Skeletal muscle satellite cell (primary cell): ENCODE measurements around the gene PPP1R9A.

Experiments used
- H3K27me3 ChIP-seq: 2 replicates; pipeline ENCODE4 v1.7.0; 2013; ENCODE audit warnings: low read length; ENCODE audit not compliant: control insufficient read depth, insufficient read depth
- H3K36me3 ChIP-seq: 2 replicates; pipeline ENCODE4 v1.7.0; 2013; ENCODE audit warnings: mild to moderate bottlenecking, control low read depth, low read length; ENCODE audit not compliant: insufficient read depth
- H3K4me1 ChIP-seq: 2 replicates; pipeline ENCODE4 v1.7.0; 2013; ENCODE audit warnings: low read length; ENCODE audit not compliant: control insufficient read depth, insufficient read depth
- H3K4me2 ChIP-seq: 2 replicates; pipeline ENCODE4 v1.7.0; 2013; ENCODE audit warnings: mild to moderate bottlenecking, low read length
- H3K4me3 ChIP-seq: 2 replicates; pipeline ENCODE4 v1.7.0; 2013; ENCODE audit warnings: low read length
- H3K9ac ChIP-seq: 2 replicates; pipeline ENCODE4 v1.7.0; 2013; ENCODE audit warnings: mild to moderate bottlenecking, low read depth, low read length, moderate library complexity
- H3K9me3 ChIP-seq: replicated peaks from 2 replicates; pipeline ENCODE4 v1.7.0; 2013; ENCODE audit warnings: mild to moderate bottlenecking, control low read depth, low read length

The PPP1R9A gene

DNA sequence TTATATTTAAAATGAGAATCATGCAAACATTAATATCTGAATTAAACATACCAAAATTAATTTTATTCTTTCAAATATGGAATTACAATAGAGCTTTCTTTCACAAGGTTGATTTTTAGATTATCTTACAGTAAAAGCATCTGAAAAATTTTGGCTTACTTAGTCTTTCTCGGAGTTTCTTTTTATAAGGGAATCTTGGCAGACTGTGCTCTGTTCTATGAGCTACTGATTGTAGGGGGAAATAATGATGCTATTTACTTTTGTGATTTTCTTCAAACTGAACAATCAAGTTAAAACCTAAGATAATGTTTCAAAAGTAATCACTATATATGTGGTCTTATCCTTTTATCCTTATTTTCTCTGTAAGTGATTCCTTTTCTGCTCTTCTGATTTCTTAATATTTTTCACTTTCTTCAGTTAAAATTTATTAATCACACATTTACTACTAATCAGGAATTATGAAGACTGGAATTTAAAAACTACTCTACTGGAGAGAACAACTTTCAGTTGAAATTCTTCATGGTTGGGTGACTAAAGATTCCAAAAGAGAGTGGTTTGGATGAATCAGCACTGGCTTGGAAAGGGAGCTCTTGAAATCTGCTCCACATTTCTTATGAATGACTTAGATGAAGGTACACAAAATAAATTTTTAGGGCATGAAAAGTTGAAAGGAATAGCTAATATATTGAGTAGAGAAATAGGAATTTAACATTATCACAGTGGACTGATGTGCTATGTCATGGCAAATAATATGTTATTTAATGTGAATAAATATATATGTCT is 103.9 kb downstream of the PPP1R9A start:
- Histone ChIP-seq H3K36me3 (no peaks in the 10 kb centered on the region), H3K4me3 (no peak overlapping the region), H3K4me1 (peaks cover 15% of the 10 kb centered on the region), H3K27me3 (no peaks in the 10 kb centered on the region), H3K4me2 (peak overlapping the region; percentile 26), H3K9ac (no peak overlapping the region), H3K9me3 (no peaks in the 10 kb centered on the region)

DNA sequence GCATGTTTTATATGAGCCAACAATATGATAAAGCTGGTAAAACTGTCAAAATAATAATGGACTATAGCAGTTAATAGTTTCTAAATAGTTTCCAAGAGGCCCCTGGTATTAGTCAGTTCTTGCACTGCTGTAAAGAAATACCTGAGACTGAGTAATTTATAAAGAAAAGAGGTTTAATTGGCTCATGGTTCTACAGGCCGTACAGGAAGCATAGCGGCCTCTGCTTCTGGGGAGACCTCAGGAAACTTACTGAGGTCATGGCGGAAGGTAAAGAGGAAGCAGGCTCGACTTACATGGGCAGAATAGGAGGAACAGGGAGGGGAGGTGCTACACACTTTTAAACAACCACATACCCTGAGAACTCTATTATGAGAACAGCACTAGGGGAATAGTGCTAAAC is 104.6 kb downstream of the PPP1R9A start:
- Histone ChIP-seq H3K27me3 (no peaks in the 10 kb centered on the region), H3K9me3 (no peaks in the 10 kb centered on the region), H3K9ac (no peak overlapping the region), H3K4me1 (peaks cover 15% of the 10 kb centered on the region), H3K4me2 (no peak overlapping the region), H3K36me3 (no peaks in the 10 kb centered on the region), H3K4me3 (no peak overlapping the region)

DNA sequence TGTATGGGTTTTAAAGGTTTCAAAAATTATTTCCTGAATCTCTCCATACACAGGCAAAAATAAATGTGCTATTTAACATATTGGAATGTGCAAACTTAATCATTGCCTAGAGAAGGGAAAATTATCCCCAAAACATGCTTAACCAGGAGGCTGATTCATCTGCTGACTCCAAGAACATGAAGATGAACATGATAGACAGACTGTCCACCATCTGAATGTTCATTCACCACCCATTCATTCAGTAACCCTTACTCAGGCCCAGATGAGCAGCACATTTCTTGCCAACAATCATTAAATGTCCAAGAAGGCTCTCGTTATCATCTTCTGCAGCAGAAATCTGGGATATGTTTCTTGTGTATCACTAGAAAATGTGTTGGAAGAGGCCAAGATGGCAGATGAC is 110.6 kb downstream of the PPP1R9A start:
- Histone ChIP-seq H3K4me3 (no peak overlapping the region), H3K36me3 (no peaks in the 10 kb centered on the region), H3K4me2 (no peak overlapping the region), H3K9me3 (no peaks in the 10 kb centered on the region), H3K27me3 (no peaks in the 10 kb centered on the region), H3K4me1 (no peaks in the 10 kb centered on the region), H3K9ac (no peak overlapping the region)

DNA sequence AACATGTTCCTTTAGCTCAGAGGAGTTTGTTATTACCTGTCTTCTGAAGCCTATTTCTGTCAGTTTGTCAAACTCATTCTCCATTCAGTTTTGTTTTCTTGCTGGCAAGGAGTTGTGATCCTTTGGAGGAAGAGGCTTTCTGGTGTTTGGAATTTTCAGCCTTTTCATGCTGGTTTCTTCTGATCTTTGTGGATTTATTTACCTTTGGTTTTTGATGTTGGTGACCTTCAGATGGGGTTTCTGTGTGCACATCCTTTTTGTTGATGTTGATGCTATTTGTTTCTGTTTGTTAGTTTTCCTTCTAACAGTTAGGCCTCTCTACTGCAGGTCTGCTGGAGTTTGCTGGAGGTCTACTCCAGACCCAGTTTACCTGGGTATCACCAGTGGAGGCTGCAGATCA is 118.6 kb downstream of the PPP1R9A start:
- H3K4me2 ChIP-seq, result no peak overlapping the region
- H3K9me3 ChIP-seq, result no peaks in the 10 kb centered on the region
- H3K4me1 ChIP-seq, result no peaks in the 10 kb centered on the region
- H3K36me3 ChIP-seq, result no peaks in the 10 kb centered on the region
- no peak overlapping the region for H3K4me3 ChIP-seq
- H3K9ac ChIP-seq, result no peak overlapping the region
- no peaks in the 10 kb centered on the region for H3K27me3 ChIP-seq

DNA sequence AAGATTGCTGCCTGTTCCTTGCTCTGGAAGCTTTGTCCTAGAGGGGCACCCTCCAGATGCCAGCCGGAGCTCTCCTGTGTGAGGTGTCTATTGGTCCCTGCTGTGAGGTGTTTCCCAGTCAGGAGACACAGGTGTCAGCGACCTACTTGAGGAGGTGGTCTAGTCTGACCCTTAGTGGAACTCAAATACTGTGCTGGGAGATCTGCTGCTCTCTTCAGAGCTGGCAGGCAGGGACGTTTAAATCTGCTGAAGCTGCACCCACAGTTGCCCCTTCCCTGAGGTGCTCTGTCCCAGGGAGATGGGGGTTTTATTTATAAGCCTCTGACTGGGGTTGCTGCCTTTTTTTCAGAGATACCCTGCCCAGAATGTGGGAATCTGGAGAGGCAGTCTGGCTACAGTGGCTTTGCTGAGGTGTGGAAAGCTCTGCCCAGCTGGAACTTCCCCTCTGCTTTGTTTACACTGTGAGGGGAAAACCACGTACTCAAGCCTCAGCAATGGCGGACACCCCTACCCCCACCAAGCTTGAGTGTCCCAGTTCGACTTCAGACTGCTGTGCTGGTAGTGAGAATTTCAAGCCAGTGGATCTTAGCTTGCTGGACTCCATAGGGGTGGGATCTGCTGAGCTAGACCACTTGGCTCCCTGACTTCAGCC is 119.2 kb downstream of the PPP1R9A start:
- no peak overlapping the region for H3K4me2 ChIP-seq
- H3K9ac ChIP-seq, result no peak overlapping the region
- H3K27me3 ChIP-seq, result no peaks in the 10 kb centered on the region
- no peaks in the 10 kb centered on the region for H3K4me1 ChIP-seq
- H3K4me3 ChIP-seq, result no peak overlapping the region
- H3K9me3 ChIP-seq, result no peaks in the 10 kb centered on the region
- no peaks in the 10 kb centered on the region for H3K36me3 ChIP-seq

DNA sequence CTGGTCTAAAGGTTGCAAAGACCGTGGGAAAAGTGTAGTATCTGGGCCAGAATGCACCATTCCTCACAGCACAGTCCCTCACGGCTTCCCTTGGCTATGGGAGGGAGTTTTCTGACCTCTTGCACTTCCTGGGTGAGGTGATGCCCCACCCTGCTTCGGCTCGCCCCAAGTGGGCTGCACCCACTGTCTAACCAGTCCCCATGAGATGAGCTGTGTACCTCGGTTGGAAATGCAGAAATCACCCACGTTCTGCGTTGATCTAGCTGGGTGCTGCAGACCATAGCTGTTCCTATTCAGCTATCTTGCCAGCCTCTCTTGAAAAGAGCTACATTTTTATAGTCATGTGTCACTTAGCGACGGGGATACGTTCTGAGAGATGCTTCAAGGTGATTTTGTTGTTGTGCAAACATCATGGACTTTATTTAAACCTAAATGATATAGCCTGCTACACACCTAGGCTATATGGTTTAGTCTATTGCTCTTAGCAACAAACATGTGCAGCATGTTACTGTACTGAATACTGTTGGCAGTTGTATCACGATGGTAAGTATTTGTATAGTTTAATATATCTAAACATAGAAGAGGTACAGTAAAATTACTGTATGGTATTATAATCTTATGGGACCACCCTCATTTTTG is 120.0 kb downstream of the PPP1R9A start:
- no peaks in the 10 kb centered on the region for H3K4me1 ChIP-seq
- H3K36me3 ChIP-seq, result no peaks in the 10 kb centered on the region
- no peaks in the 10 kb centered on the region for H3K27me3 ChIP-seq
- H3K9me3 ChIP-seq, result no peaks in the 10 kb centered on the region
- no peak overlapping the region for H3K9ac ChIP-seq
- no peak overlapping the region for H3K4me3 ChIP-seq
- H3K4me2 ChIP-seq, result no peak overlapping the region

DNA sequence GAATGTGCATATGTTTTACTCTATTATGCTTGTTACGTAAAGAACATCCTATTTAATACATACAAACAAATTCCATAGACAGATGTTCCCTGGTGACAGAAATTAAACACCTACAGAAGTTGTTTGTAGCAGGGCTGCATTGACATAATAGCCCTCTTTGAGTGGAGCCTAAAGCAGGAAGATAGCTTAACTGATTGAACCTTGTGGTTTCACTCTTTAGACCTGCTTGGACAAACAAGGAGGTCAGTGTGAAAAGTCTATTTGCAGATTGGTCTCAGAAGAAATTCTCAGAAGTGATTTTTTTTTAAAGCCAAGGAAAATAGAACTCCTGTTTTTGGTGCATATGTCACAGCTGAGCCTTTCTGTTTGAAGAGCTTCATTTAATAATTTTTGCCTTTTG is 121.3 kb downstream of the PPP1R9A start:
- Histone ChIP-seq H3K4me1 (no peaks in the 10 kb centered on the region), H3K36me3 (no peaks in the 10 kb centered on the region), H3K4me2 (no peak overlapping the region), H3K9ac (no peak overlapping the region), H3K27me3 (no peaks in the 10 kb centered on the region), H3K9me3 (no peaks in the 10 kb centered on the region), H3K4me3 (no peak overlapping the region)

DNA sequence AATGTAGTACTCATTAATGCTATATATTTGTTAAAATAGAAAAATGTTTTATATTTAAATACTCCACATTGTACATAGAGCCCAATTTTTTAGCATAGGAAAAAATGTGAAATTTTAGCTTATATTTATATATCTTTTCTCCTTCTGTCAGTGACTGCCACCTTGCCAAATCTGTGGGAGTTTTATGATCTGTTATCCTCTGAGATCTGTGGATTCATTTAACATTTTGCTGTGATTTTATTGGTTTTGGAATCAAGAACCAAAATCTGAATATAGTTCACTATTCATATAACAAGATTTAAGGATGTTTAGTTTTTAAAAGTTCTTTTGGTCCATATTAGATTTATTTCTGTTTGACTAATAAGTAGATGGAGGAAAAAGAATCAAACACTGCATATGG is 127.9 kb downstream of the PPP1R9A start:
- Histone ChIP-seq H3K9ac (no peak overlapping the region), H3K9me3 (no peaks in the 10 kb centered on the region), H3K4me1 (no peaks in the 10 kb centered on the region), H3K36me3 (no peaks in the 10 kb centered on the region), H3K4me3 (no peak overlapping the region), H3K27me3 (no peaks in the 10 kb centered on the region), H3K4me2 (no peak overlapping the region)

DNA sequence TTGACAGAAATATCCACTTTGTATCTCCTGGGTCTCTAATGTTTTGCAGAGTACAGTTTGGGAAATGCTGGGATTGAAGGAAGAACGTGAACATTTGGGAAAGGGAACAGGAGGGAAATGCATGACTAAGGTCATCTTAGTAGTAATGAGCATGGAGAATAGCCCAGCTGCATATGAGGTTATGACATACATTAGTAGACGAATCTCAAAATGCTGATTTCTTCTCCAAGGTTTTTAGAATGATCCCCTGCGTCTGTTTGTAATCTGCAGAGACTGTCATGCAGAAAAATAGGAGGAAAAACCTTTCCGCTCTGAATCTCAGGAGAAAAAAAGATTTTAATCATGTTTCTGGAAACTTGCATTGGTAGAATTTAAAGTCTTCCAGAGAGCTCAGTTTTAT is 133.6 kb downstream of the PPP1R9A start:
- Histone ChIP-seq H3K9me3 (no peaks in the 10 kb centered on the region), H3K36me3 (no peaks in the 10 kb centered on the region), H3K27me3 (no peaks in the 10 kb centered on the region), H3K4me1 (no peaks in the 10 kb centered on the region), H3K4me2 (no peak overlapping the region), H3K9ac (no peak overlapping the region), H3K4me3 (no peak overlapping the region)

DNA sequence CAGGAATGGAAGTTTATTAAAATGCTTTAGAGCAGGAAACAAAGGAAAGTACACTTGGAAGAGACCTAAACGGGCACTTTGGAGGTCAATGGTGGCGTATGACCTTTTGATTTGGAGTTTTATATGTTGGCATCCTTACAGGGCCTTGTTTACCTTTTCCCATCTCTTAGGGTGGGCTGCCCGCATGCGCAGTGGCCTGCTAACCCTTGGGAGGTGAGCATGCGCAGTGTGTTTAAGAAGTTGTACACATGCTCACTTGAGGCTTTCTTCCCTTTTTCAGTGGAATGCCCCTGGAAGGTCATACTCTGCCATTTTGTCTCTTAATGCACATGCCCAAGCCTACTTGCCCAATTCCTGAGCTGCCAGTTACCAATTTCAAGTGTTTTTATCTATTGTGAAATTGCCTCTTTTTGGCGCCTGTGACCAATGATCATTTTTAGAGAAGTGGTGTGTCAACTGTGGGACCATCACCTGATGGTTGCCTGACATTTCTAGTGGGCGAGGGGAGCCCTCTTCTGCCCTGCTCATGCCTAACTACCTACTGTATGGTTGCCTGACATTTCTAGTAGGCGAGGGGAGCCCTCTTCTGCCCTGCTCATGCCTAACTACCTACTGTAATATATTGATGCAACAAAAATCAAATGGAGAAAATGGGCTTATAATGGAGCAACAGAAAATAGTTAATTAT is 138.0 kb downstream of the PPP1R9A start:
- Histone ChIP-seq H3K27me3 (no peaks in the 10 kb centered on the region), H3K4me3 (no peak overlapping the region), H3K4me1 (no peaks in the 10 kb centered on the region), H3K9me3 (no peaks in the 10 kb centered on the region), H3K9ac (no peak overlapping the region), H3K4me2 (no peak overlapping the region), H3K36me3 (no peaks in the 10 kb centered on the region)

DNA sequence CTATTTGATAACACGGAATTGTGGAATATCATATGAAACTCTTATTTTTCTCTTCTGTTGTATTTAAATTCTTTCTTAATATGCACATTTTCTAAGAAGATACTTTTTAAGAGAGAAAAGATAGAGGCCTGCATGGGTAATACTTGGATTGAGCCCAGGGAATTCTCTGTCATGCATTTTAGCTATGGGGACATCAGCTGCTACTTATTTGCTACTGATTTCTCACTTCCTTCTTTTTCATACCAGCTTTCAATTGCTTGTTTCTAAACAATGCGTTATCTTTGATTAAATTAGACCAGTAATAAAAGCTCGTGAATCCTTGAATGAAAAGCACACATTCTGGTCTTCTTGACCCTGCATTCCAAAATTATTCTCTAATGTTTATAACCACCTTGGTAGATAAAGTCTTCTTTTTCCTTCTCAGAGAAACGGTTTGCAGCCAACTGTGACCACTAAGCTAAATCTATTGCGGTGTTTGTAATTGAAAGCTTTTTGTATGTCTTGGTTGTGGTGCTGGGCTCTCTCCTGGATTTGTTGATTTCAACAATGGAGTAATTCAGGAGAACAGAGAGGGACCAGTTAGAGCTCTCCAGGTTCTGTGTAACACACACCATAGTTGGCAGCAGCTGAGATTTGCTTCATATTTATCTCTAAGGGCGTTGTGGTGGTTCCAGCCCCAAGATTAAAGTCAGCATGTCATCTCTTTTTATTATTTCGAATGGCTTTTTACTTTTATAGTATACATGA is 139.3 kb downstream of the PPP1R9A start:
- H3K9me3 ChIP-seq, result no peaks in the 10 kb centered on the region
- H3K27me3 ChIP-seq, result no peaks in the 10 kb centered on the region
- H3K4me2 ChIP-seq, result no peak overlapping the region
- H3K4me1 ChIP-seq, result no peaks in the 10 kb centered on the region
- no peak overlapping the region for H3K4me3 ChIP-seq
- no peaks in the 10 kb centered on the region for H3K36me3 ChIP-seq
- no peak overlapping the region for H3K9ac ChIP-seq
